GM23338 (cell line): ENCODE measurements around the gene FBXO24. TPM values are rescaled to one million over a fixed set of nuclear protein-coding genes. Genes with fewer than 3 reads are reported as not detected.

Experiments used
- ATAC-seq: fragments of 200-7000 bp; cut with Tn5 transposase; 3 replicates; pipeline ENCODE4 v1.9.1; 2020
- DNase-seq: peaks from one replicate; pipeline ENCODE4 v3.0.0-alpha.2; 2015; ENCODE audit warnings: low spot score
- H2AFZ ChIP-seq: fragments of 200-600 bp; sonication (generic); 2 replicates; pipeline ENCODE4 v1.8.0; 2016; ENCODE audit warnings: antibody characterized with exemption, mild to moderate bottlenecking, moderate library complexity
- H3F3A ChIP-seq: fragments of 200-600 bp; sonication (generic); replicated peaks from 2 replicates; pipeline ENCODE4 v1.8.0; 2017; ENCODE audit warnings: antibody characterized with exemption, mixed run types, low read depth
- H3K27ac ChIP-seq: fragments of 200-600 bp; sonication (generic); 2 replicates; pipeline ENCODE4 v1.6.1; 2016; ENCODE audit warnings: low read depth
- H3K27me3 ChIP-seq: fragments of 200-600 bp; sonication (generic); 2 replicates; pipeline ENCODE4 v1.8.0; 2016; ENCODE audit warnings: mild to moderate bottlenecking, mixed run types, moderate library complexity; ENCODE audit not compliant: insufficient read depth
- H3K36me3 ChIP-seq: fragments of 200-600 bp; sonication (generic); 2 replicates; pipeline ENCODE4 v1.8.0; 2016; ENCODE audit warnings: mild to moderate bottlenecking; ENCODE audit not compliant: insufficient read depth
- H3K4me1 ChIP-seq: fragments of 200-600 bp; sonication (generic); 2 replicates; pipeline ENCODE4 v1.8.0; 2016; ENCODE audit warnings: mild to moderate bottlenecking, moderate library complexity; ENCODE audit not compliant: insufficient read depth
- H3K4me2 ChIP-seq: fragments of 200-600 bp; sonication (generic); 2 replicates; pipeline ENCODE4 v1.7.1; 2017; ENCODE audit warnings: mixed run types
- H3K4me3 ChIP-seq: fragments of 200-600 bp; sonication (generic); 2 replicates; pipeline ENCODE4 v1.6.1; 2016; ENCODE audit warnings: mixed run types
- H3K79me2 ChIP-seq: fragments of 200-600 bp; sonication (generic); replicated peaks from 2 replicates; pipeline ENCODE4 v1.8.0; 2017; ENCODE audit warnings: mild to moderate bottlenecking; ENCODE audit not compliant: insufficient read depth
- H3K9me2 ChIP-seq: fragments of 200-600 bp; sonication (generic); 2 replicates; pipeline ENCODE4 v1.8.0; 2017; ENCODE audit not compliant: insufficient read depth
- H4K20me1 ChIP-seq: fragments of 200-600 bp; sonication (generic); replicated peaks from 2 replicates; pipeline ENCODE4 v1.8.0; 2017; ENCODE audit warnings: mild to moderate bottlenecking; ENCODE audit not compliant: insufficient read depth
- H3K27ac Mint-ChIP-seq: 2 replicates; pipeline ENCODE4 v1.8.0; 2020; ENCODE audit warnings: inconsistent platforms, mild to moderate bottlenecking, moderate library complexity, mixed read lengths
- H3K27me3 Mint-ChIP-seq: 3 replicates; pipeline ENCODE4 v1.8.0; 2022; ENCODE audit warnings: low read depth, mild to moderate bottlenecking, moderate library complexity, mixed read lengths, inconsistent platforms; ENCODE audit not compliant: insufficient read depth, poor library complexity
- H3K36me3 Mint-ChIP-seq: 3 replicates; pipeline ENCODE4 v1.8.0; 2021; ENCODE audit warnings: low read depth, mild to moderate bottlenecking, inconsistent platforms, moderate library complexity, mixed read lengths
- H3K4me1 Mint-ChIP-seq: 3 replicates; pipeline ENCODE4 v1.8.0; 2020; ENCODE audit warnings: mild to moderate bottlenecking, inconsistent platforms, mixed read lengths
- H3K4me3 Mint-ChIP-seq: 3 replicates; pipeline ENCODE4 v1.8.0; 2021; ENCODE audit warnings: moderate library complexity, mild to moderate bottlenecking, inconsistent platforms, mixed read lengths
- H3K9me3 Mint-ChIP-seq: 3 replicates; pipeline ENCODE4 v1.8.0; 2020; ENCODE audit warnings: moderate library complexity, mild to moderate bottlenecking, inconsistent platforms, mixed read lengths
- CREB1 ChIP-seq: fragments of 250-450 bp; sonication (Bioruptor Pico); IDR thresholded peaks from 2 replicates; pipeline ENCODE4 v1.5.0; 2020; ENCODE audit warnings: low read depth, mild to moderate bottlenecking, moderate library complexity
- CTCF ChIP-seq, 2 experiments: fragments of 200-600 bp in 1 of 2; sonication (generic) in 1 of 2; conservative IDR thresholded peaks; 2 replicates each; pipeline versions ENCODE4 v1.5.1 to v1.6.1; 2016 to 2017; ENCODE audit warnings: antibody characterized with exemption in 2 of 2, low read depth in 2 of 2, mild to moderate bottlenecking in 2 of 2, moderate library complexity in 1 of 2
- ETS1 ChIP-seq: IDR thresholded peaks from 2 replicates; pipeline ENCODE4 v1.6.1; 2016; ENCODE audit warnings: antibody characterized with exemption
- EZH2 ChIP-seq: fragments of 200-600 bp; sonication (generic); IDR thresholded peaks from one replicate; pipeline ENCODE4 v1.8.0; 2017; ENCODE audit warnings: antibody characterized with exemption, mild to moderate bottlenecking, low read depth; ENCODE audit not compliant: unreplicated experiment
- EZH2phosphoT487 ChIP-seq: fragments of 200-600 bp; sonication (generic); IDR thresholded peaks from one replicate; pipeline ENCODE4 v1.8.1; 2018; ENCODE audit warnings: antibody characterized with exemption; ENCODE audit not compliant: unreplicated experiment
- JUNB ChIP-seq: IDR thresholded peaks from one replicate; pipeline ENCODE4 v1.6.1; 2016; ENCODE audit warnings: antibody characterized with exemption; ENCODE audit not compliant: unreplicated experiment
- NANOG ChIP-seq: IDR thresholded peaks from 2 replicates; pipeline ENCODE4 v1.6.1; 2016; ENCODE audit warnings: antibody characterized with exemption, borderline replicate concordance
- POLR2AphosphoS5 ChIP-seq: IDR thresholded peaks from 2 replicates; pipeline ENCODE4 v1.6.1; 2016; ENCODE audit warnings: antibody characterized with exemption, low read depth
- REST ChIP-seq: IDR thresholded peaks from one replicate; pipeline ENCODE4 v1.6.1; 2018; ENCODE audit warnings: antibody characterized with exemption; ENCODE audit not compliant: unreplicated experiment
- ZNF114 ChIP-seq: fragments of 250-450 bp; sonication (Bioruptor Pico); IDR thresholded peaks from 2 replicates; pipeline ENCODE4 v1.5.0; 2020; ENCODE audit warnings: mild to moderate bottlenecking, moderate library complexity
- ZNF331 ChIP-seq: fragments of 250-450 bp; sonication (Bioruptor Pico); IDR thresholded peaks from 2 replicates; pipeline ENCODE4 v1.5.0; 2020; ENCODE audit warnings: low read depth, mild to moderate bottlenecking, moderate library complexity
- ZNF462 ChIP-seq: fragments of 250-450 bp; sonication (Bioruptor Pico); IDR thresholded peaks from 2 replicates; pipeline ENCODE4 v1.5.0; 2020; ENCODE audit warnings: mild to moderate bottlenecking, moderate library complexity
- polyA plus RNA-seq: library from polyadenylated mRNA; unstranded; fragments of >200 nt; fragmentation: Nextera tagmentation; extraction: Ambion mirVana; gene quantifications from 2 replicates; pipeline ENCODE4 v1.2.1, GENCODE V29; 2016
- total RNA-seq: library from RNA; depleted of rRNA; stranded (reverse); fragments of >200 nt; shearing (Covaris generic); gene quantifications from 2 replicates; pipeline ENCODE4 v1.2.3, GENCODE V29; 2014

Gene FBXO24
- total and polyA plus RNA-seq, 2 experiments from 2014 or later = 2.1 to 2.4 TPM

- Mint-ChIP-seq H3K4me1 (peaks cover 33% of the 10 kb centered on the region), H3K4me3 (no peak overlapping the region), H3K27me3 (peaks cover 28% of the 10 kb centered on the region), H3K36me3 (peaks cover 4% of the 10 kb centered on the region), H3K27ac (no peak overlapping the region), H3K9me3 (no peaks in the 10 kb centered on the region)
- H3K4me2 ChIP-seq = no peak overlapping the region
- no peaks in the 10 kb centered on the region for H3K9me2 ChIP-seq
- ATAC-seq (no peak), DNase-seq (no peak)
- H3F3A ChIP-seq = 0 out of 2 replicates have a peak, but pooled peaks cover 14% of the 10 kb centered on the region
- H3K27me3 ChIP-seq = peaks cover 13% of the 10 kb centered on the region; the same call in 1 of the 2 replicates
- no peaks in the 10 kb centered on the region for H3K36me3 ChIP-seq
- no peak overlapping the region for H2AFZ ChIP-seq
- H3K4me3 ChIP-seq = no peak overlapping the region
- H4K20me1 ChIP-seq = no peaks in the 10 kb centered on the region
- H3K27ac ChIP-seq = no peak overlapping the region
- TF ChIP-seq ZNF331 (CRISPR knock-in tag) (no peak), JUNB (no peak), ZNF462 (CRISPR knock-in tag) (no peak), CREB1 (CRISPR knock-in tag) (no peak), EZH2phosphoT487 (no peak), ZNF114 (no peak), POLR2AphosphoS5 (no peak), NANOG (no peak), ETS1 (no peak), CTCF (conservative IDR thresholded peaks at IDR 0.05; ENCODE audit: low read depth in 2 of 2) (no peak), REST (no peak), EZH2 (no peak)
- peaks cover 19% of the 10 kb centered on the region for H3K4me1 ChIP-seq
- H3K79me2 ChIP-seq = no peaks in the 10 kb centered on the region
These were observed 20.1 kb upstream of the FBXO24 start for GRCh38 chr7:100566018-100566531.
